ENCODE measurements around the gene LILRB2.
"Not testable (repeated sequence)": the region's sequence is repeated elsewhere in the genome, so short reads cannot be mapped to it uniquely, and the experiment has no call there.

LILRB2 gene

DNA sequence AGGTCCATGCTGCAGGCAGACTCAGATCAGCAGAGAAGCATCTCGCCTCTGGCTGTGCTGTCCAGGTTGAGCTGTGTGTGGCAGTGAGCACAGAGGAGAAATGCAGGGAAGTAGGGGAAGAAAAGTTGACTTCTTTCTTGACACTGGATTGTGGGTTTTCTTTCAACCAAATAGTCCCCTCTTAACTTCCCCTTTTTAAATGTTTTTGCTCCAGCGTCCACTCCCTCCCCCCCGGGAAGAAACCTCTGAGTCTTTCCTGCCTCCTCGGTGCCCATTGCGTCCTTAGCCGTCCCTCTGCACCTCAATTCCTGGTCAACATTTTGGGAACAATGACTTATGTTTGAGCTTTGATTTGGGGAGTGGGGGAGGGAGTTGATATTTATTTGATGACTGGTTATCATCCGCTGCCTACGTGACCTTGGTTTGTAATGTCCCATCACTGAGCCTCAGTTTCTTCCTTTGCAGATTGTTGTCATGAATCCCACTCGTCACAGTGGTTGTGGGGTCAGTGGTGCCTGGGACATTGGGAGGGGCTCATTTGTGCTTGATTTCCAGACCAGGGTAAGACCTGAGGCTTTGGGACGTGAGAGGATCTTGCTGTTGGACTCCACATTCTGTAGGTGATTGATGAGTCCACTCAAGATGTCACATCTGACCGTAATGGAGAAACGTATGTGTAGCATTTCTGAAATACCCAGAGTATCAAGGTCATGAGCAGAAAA lies at the start of gene LILRB2:
Gene LILRB2, minus strand, starts transcription at position 104 of the 722 bp plus-strand sequence. CDS start 614 bp downstream, outside the sequence.
- no peak for DNase-seq

GRCh38 chr19:54329476-54330165 lies 48.7 kb upstream of the LILRB2 start:
- DNase-seq = no peak

GRCh38 chr19:54328781-54329180 lies 47.9 kb upstream of the LILRB2 start:
- DNase-seq = not testable (repeated sequence)

DNA sequence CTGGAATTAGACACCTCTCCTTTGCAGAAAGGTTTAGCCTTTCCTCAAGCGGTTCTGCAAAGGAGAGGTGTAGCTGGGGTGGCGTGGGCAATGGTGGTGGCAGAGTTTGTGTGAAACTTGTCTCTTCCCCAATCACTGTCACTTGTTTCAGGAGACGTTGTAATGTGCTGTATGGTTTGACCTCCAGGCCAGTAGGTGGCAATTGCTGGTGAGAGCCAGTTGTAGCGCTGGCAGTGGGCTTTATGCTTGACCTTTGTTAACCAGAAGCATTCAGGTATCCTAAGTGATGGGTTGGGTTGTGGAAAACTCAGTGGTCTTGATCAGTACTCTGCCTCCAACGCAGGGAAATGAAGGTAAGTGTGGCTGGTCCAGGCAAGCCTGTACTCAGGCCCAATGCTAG lies 44.7 kb upstream of the LILRB2 start:
- DNase-seq = no peak

DNA sequence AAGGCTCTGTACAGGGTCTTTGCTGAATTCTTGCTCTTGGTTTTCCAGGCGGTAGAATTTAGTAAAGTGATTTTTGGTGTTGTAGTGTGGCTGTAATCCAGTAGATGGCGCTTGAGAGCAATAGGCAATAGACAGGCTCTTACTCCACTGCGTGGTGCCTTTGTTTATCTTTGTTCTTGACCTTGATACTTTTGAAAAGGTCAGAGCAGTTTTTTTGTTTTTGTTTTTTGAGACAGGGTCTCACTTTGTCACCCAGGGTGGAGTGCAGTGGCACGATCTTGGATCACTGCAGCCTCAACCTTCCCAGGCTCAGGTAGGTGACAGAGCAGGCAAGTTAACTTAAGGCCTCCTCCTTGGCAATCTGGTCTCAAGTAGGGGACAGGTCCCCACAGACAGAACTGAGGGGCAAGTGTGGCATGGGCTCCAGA lies 44.3 kb upstream of the LILRB2 start:
- peak; percentile 61 for DNase-seq

DNA sequence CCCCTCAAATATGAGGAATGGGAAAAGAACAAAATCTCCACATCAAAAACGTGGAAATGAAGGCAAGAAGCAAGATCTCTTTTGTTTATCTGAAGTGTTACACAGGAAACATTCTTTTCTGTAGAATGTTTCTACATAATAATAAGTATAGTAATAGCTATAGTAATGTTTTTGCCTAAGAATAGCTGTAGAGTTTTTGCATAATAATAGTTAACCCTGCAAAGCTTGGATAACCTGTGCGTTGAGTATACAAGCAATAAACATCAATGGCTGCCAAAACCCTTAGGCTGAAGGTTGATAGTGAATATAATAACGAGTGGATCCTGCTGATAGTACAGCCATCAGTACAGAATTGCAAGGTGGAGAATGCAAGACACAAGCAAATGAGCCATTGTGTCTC lies 43.2 kb upstream of the LILRB2 start:
- no peak for DNase-seq

DNA sequence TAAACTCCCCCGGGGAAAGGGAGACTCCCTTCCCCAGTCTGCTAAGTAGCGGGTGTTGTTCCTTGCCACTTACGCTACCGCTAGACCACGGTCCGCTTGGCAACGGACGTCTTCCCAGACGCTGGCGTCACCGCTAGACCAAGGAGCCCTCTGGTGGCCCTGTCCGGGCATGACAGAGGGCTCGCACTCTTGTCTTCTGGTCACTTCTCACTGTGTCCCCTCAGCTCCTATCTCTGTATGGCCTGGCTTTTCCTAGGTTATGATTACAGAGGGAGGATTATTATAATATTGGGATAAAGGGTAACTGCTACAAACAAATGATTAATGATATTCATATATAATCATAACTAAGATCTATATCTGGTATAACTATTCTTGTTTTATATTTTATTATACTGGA lies 42.0 kb upstream of the LILRB2 start:
- not testable (repeated sequence) for DNase-seq

GRCh38 chr19:54322295-54322694 lies 41.4 kb upstream of the LILRB2 start:
- DNase-seq = not testable (repeated sequence)

- DNase-seq = no peak
Observed at GRCh38 chr19:54319892-54320670, 39.2 kb upstream of the LILRB2 start.

- no peak for DNase-seq
Observed at GRCh38 chr19:54319049-54319448, 38.1 kb upstream of the LILRB2 start.

DNA sequence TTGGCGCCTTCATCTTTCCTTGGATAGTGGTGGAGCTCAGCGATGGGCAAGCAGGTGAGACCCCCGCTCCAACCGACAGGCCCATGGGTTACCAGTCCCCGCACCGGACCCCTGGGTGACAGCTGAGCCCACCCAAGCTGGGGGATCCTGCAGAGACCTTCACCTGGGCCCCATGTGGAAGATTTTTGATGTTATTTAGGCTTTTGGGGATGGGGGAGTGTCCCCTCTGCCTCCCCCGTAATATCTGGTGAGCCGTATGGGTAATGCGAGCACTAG lies 37.0 kb upstream of the LILRB2 start:
- no peak for DNase-seq

- DNase-seq = no peak
Observed at GRCh38 chr19:54317108-54317964, 36.4 kb upstream of the LILRB2 start.

DNA sequence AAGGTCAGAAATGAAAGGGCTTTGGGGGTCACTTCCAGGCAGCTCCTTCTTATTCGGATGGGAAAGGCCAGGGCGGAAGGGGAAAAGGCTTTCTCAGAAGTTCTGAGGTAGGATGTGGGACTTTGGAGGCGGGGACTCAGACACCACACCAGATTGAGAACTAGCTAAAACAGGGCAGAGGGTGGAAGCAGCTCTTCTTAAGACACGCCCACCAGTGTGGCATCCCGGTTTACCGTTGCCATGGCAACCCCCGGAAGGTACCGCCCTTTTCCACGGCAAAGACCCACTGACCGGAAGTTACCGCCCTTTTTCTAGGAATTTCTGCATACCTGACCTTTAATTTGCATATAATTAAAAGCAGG lies 35.8 kb upstream of the LILRB2 start:
- DNase-seq = no peak

GRCh38 chr19:54315956-54316355 lies 35.0 kb upstream of the LILRB2 start:
- DNase-seq = no peak

- no peak for DNase-seq
Observed at GRCh38 chr19:54312436-54313377, 31.8 kb upstream of the LILRB2 start, which contains the start of gene LILRA5. Gene LILRA5 (minus strand): TSS chr19:54313166. CDS start chr19:54313019, 147 bp downstream.

DNA sequence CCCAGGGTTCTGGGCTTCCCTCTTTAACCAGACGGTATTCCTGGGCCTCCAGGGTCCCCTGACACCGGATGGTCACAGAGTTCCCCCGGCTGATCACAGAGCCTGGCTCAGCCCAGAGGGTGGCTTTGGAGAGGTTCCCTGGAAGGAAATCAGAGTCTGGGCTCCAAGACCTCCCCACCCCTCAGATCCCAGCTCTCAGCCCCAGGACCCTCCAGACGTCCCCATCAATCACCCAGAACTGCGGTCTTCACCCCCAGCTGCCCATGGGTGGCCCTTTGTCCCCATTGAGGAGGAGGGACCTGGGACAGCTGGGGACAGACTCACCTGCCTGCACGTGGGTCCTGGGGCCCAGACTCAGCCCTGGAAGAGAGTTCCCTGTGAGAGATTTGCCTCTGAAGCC lies 31.1 kb upstream of the LILRB2 start:
- no peak for DNase-seq

DNA sequence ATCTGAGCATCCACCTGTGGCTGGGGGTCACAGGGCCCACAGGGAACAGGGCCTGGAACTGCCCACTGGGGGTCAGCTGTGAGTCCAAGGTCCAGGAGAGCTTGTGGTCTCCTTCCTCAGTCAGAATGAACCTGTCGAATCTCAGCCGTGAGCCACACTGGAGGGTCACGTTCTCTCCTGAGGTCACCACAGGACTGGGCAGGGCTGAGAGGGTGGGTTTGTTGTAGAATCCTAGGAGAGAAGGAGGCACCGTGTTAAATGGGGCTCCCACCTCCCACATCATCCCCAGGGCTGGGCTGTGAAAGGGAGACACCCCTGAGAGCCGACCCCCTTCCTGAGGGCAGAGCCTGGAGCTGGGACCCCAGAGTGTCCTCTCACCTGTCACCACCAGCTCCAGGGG lies 30.6 kb upstream of the LILRB2 start:
- DNase-seq = no peak

- no peak for DNase-seq
Observed at GRCh38 chr19:54310543-54310942, 29.6 kb upstream of the LILRB2 start.

GRCh38 chr19:54309811-54310210 lies 28.9 kb upstream of the LILRB2 start:
- no peak for DNase-seq

GRCh38 chr19:54307389-54308020 lies 26.6 kb upstream of the LILRB2 start:
- DNase-seq = no peak

- DNase-seq = no peak
Observed at GRCh38 chr19:54305141-54305540, 24.2 kb upstream of the LILRB2 start.
